ENCODE results near the gene PDP2.

Gene PDP2

GRCh38 chr16:66834746-66835145 lies 45.6 kb upstream of the PDP2 start:
- no peak overlapping the region for H3K4me3 ChIP-seq (ENCODE audit: low read depth, low read length, poor library complexity, severe bottlenecking)
- no peak overlapping the region for H3K9ac ChIP-seq (ENCODE audit: low read length)
- no peak overlapping the region for H3K4me2 ChIP-seq (ENCODE audit: low read length)
- H3K27ac ChIP-seq (ENCODE audit: low read depth, low read length, poor library complexity, severe bottlenecking): no peak overlapping the region
- TF ChIP-seq CTCF (IDR thresholded peaks at IDR 0.05; ENCODE audit: low read length): no peak
- TF ChIP-seq EZH2 (IDR thresholded peaks at IDR 0.05; ENCODE audit: borderline replicate concordance, low read length): no peak
- peaks cover 3% of the 10 kb centered on the region; the same call in 1 of the 2 replicates for H3K79me2 ChIP-seq (ENCODE audit: insufficient read depth, low read length)
- H2AFZ ChIP-seq (ENCODE audit: low read length): no peak overlapping the region
- H3K4me1 ChIP-seq (ENCODE audit: insufficient read depth, low read length, severe bottlenecking): peaks cover 7% of the 10 kb centered on the region
- no peaks in the 10 kb centered on the region for H3K36me3 ChIP-seq (ENCODE audit: insufficient read depth, low read length)
- no peaks in the 10 kb centered on the region for H3K9me2 ChIP-seq (ENCODE audit: low read depth, low read length)
- H3F3A ChIP-seq (ENCODE audit: insufficient read depth, low read length): no peaks in the 10 kb centered on the region
- no peaks in the 10 kb centered on the region; the same call in 1 of the 2 replicates for H3K27me3 ChIP-seq (ENCODE audit: insufficient read depth, low read length)
- no peaks in the 10 kb centered on the region for H4K20me1 ChIP-seq (ENCODE audit: insufficient read depth, low read length)
- no peaks in the 10 kb centered on the region for H3K9me3 ChIP-seq (ENCODE audit: low read length)

- Histone ChIP-seq H3K79me2 (ENCODE audit: insufficient read depth, low read length) (no peaks in the 10 kb centered on the region), H3K4me3 (ENCODE audit: low read depth, low read length, poor library complexity, severe bottlenecking) (no peak overlapping the region), H3K27ac (ENCODE audit: low read depth, low read length, poor library complexity, severe bottlenecking) (no peak overlapping the region), H3K27me3 (ENCODE audit: insufficient read depth, low read length) (0 out of 2 replicates have a peak, but pooled peaks cover 6% of the 10 kb centered on the region), H3K9ac (ENCODE audit: low read length) (no peak overlapping the region), H3K36me3 (ENCODE audit: insufficient read depth, low read length) (no peaks in the 10 kb centered on the region), H3K4me2 (ENCODE audit: low read length) (no peak overlapping the region), H3K4me1 (ENCODE audit: insufficient read depth, low read length, severe bottlenecking) (no peaks in the 10 kb centered on the region), H3K9me2 (ENCODE audit: low read depth, low read length) (no peaks in the 10 kb centered on the region), H3F3A (ENCODE audit: insufficient read depth, low read length) (no peaks in the 10 kb centered on the region), H2AFZ (ENCODE audit: low read length) (no peak overlapping the region), H4K20me1 (ENCODE audit: insufficient read depth, low read length) (no peaks in the 10 kb centered on the region), H3K9me3 (ENCODE audit: low read length) (no peaks in the 10 kb centered on the region)
- no peak for TF ChIP-seq CTCF (IDR thresholded peaks at IDR 0.05; ENCODE audit: low read length)
Measured at GRCh38 chr16:66840883-66841282, 39.4 kb upstream of the PDP2 start.

- no peak overlapping the region for H3K4me3 ChIP-seq (ENCODE audit: low read depth, low read length, poor library complexity, severe bottlenecking)
- H3K4me1 ChIP-seq (ENCODE audit: insufficient read depth, low read length, severe bottlenecking): no peaks in the 10 kb centered on the region
- H3K27ac ChIP-seq (ENCODE audit: low read depth, low read length, poor library complexity, severe bottlenecking): no peak overlapping the region
- no peak overlapping the region for H2AFZ ChIP-seq (ENCODE audit: low read length)
- H3K79me2 ChIP-seq (ENCODE audit: insufficient read depth, low read length): no peaks in the 10 kb centered on the region
- H3K4me2 ChIP-seq (ENCODE audit: low read length): no peak overlapping the region
- no peaks in the 10 kb centered on the region for H3K36me3 ChIP-seq (ENCODE audit: insufficient read depth, low read length)
- 0 out of 2 replicates have a peak, but pooled peaks cover 8% of the 10 kb centered on the region for H3K27me3 ChIP-seq (ENCODE audit: insufficient read depth, low read length)
- no peak for TF ChIP-seq CTCF (IDR thresholded peaks at IDR 0.05; ENCODE audit: low read length)
- TF ChIP-seq EZH2 (IDR thresholded peaks at IDR 0.05; ENCODE audit: borderline replicate concordance, low read length): no peak
- no peaks in the 10 kb centered on the region for H4K20me1 ChIP-seq (ENCODE audit: insufficient read depth, low read length)
- H3K9me3 ChIP-seq (ENCODE audit: low read length): no peaks in the 10 kb centered on the region
- no peak overlapping the region for H3K9ac ChIP-seq (ENCODE audit: low read length)
- no peaks in the 10 kb centered on the region for H3K9me2 ChIP-seq (ENCODE audit: low read depth, low read length)
- H3F3A ChIP-seq (ENCODE audit: insufficient read depth, low read length): no peaks in the 10 kb centered on the region
Measured at GRCh38 chr16:66841366-66841765, 38.9 kb upstream of the PDP2 start.

Measured in OCI-LY1 (cell line).